GM19372 (cell line): ENCODE data around the gene FGF3.

ENCODE experiments used
- ATAC-seq: cut with Tn5 transposase; IDR thresholded peaks from one replicate; pipeline ENCODE4 v1.9.1; 2021; ENCODE audit warnings: mild to moderate bottlenecking, low read depth, moderate library complexity; ENCODE audit not compliant: unreplicated experiment

Gene FGF3

GRCh38 chr11:69848201-69848600, 29.0 kb upstream of the FGF3 start:
- ATAC-seq, result no peak

- no peak for ATAC-seq
Observed at GRCh38 chr11:69844396-69844795, 25.2 kb upstream of the FGF3 start.

- no peak for ATAC-seq
Observed at GRCh38 chr11:69843529-69843921, 24.3 kb upstream of the FGF3 start.

GRCh38 chr11:69842746-69843528, 23.7 kb upstream of the FGF3 start:
- ATAC-seq, result no peak

GRCh38 chr11:69841859-69842698, 22.9 kb upstream of the FGF3 start:
- no peak for ATAC-seq

GRCh38 chr11:69841170-69841858, 22.1 kb upstream of the FGF3 start:
- ATAC-seq, result no peak

GRCh38 chr11:69840371-69841169, 21.4 kb upstream of the FGF3 start:
- no peak for ATAC-seq

- no peak for ATAC-seq
Observed at GRCh38 chr11:69839516-69839915, 20.3 kb upstream of the FGF3 start.

- no peak for ATAC-seq
Observed at GRCh38 chr11:69837791-69838190, 18.6 kb upstream of the FGF3 start.

- no peak for ATAC-seq
Observed at GRCh38 chr11:69836401-69836800, 17.2 kb upstream of the FGF3 start.

- ATAC-seq, result no peak
Observed at GRCh38 chr11:69834811-69835800, 15.9 kb upstream of the FGF3 start.

- no peak for ATAC-seq
Observed at GRCh38 chr11:69834251-69834650, 15.0 kb upstream of the FGF3 start.

- ATAC-seq, result no peak
Observed at GRCh38 chr11:69832561-69833413, 13.6 kb upstream of the FGF3 start.

- no peak for ATAC-seq
Observed at GRCh38 chr11:69831985-69832384, 12.8 kb upstream of the FGF3 start.

- no peak for ATAC-seq
Observed at GRCh38 chr11:69830086-69830485, 10.9 kb upstream of the FGF3 start.

GRCh38 chr11:69828971-69829344, 9.7 kb upstream of the FGF3 start:
- ATAC-seq, result no peak

GRCh38 chr11:69828276-69828970, 9.2 kb upstream of the FGF3 start:
- no peak for ATAC-seq

- no peak for ATAC-seq
Observed at GRCh38 chr11:69826773-69827172, 7.6 kb upstream of the FGF3 start.
